NCI-H2227 treated with DMSO at 0.1 percent for 48 hours (cell line): Measurements from ENCODE around the gene ERCC4.

Experiments
- DNase-seq: peaks from one replicate; lab custom pipeline; 2025; lab: John Stamatoyannopoulos, UW

ERCC4 gene

GRCh38 chr16:13911306-13911705 is 8.6 kb upstream of the ERCC4 start:
- no peak for DNase-seq

GRCh38 chr16:13911871-13912270 is 8.1 kb upstream of the ERCC4 start:
- no peak for DNase-seq

GRCh38 chr16:13912891-13913290 is 7.1 kb upstream of the ERCC4 start:
- no peak for DNase-seq

GRCh38 chr16:13913374-13914292 is 6.3 kb upstream of the ERCC4 start:
- no peak for DNase-seq

- DNase-seq: no peak
Measured at GRCh38 chr16:13915033-13915635, 4.8 kb upstream of the ERCC4 start.

GRCh38 chr16:13919330-13919682 is 648 bp upstream of the ERCC4 start:
- DNase-seq: peak; percentile 69

- no peak for DNase-seq
Measured at GRCh38 chr16:13920510-13920818, 510 bp downstream of the ERCC4 start.

- DNase-seq: no peak
Measured at GRCh38 chr16:13921328-13921727, 1.4 kb downstream of the ERCC4 start.

GRCh38 chr16:13923703-13924298 is 3.8 kb downstream of the ERCC4 start:
- DNase-seq: peak; percentile 67

GRCh38 chr16:13926464-13926863 is 6.5 kb downstream of the ERCC4 start:
- no peak for DNase-seq

GRCh38 chr16:13926891-13927290 is 6.9 kb downstream of the ERCC4 start:
- DNase-seq: no peak

GRCh38 chr16:13928646-13929045 is 8.7 kb downstream of the ERCC4 start:
- DNase-seq: no peak

GRCh38 chr16:13931845-13932244 is 11.9 kb downstream of the ERCC4 start:
- DNase-seq: no peak

- DNase-seq: no peak
Measured at GRCh38 chr16:13935408-13935807, 15.5 kb downstream of the ERCC4 start.

- DNase-seq: no peak
Measured at GRCh38 chr16:13936155-13936554, 16.2 kb downstream of the ERCC4 start.

- DNase-seq: no peak
Measured at GRCh38 chr16:13936596-13937081, 16.7 kb downstream of the ERCC4 start.

GRCh38 chr16:13937411-13937810 is 17.5 kb downstream of the ERCC4 start:
- no peak for DNase-seq

- no peak for DNase-seq
Measured at GRCh38 chr16:13938480-13938879, 18.5 kb downstream of the ERCC4 start.

- DNase-seq: no peak
Measured at GRCh38 chr16:13939821-13940220, 19.9 kb downstream of the ERCC4 start.

- DNase-seq: no peak
Measured at GRCh38 chr16:13940397-13940933, 20.5 kb downstream of the ERCC4 start.

- no peak for DNase-seq
Measured at GRCh38 chr16:13944816-13945215, 24.9 kb downstream of the ERCC4 start.

- no peak for DNase-seq
Measured at GRCh38 chr16:13945744-13946485, 26.0 kb downstream of the ERCC4 start.
